PC-3 (cell line): Measurements from ENCODE around the gene DHCR24.

Source experiments
- CTCF ChIP-seq: fragments of 300-600 bp; sonication (generic); conservative IDR thresholded peaks from 2 replicates; pipeline ENCODE4 v1.5.1; 2017; ENCODE audit warnings: antibody characterized with exemption, low read depth, mild to moderate bottlenecking, low read length
- EZH2 ChIP-seq: fragments of 300-600 bp; sonication (generic); IDR thresholded peaks from one replicate; pipeline ENCODE4 v1.6.1; 2017; ENCODE audit warnings: antibody characterized with exemption, mild to moderate bottlenecking, low read length; ENCODE audit not compliant: unreplicated experiment
- EZH2phosphoT487 ChIP-seq: fragments of 300-600 bp; sonication (generic); IDR thresholded peaks from 2 replicates; pipeline ENCODE4 v1.6.1; 2018; ENCODE audit warnings: mild to moderate bottlenecking, antibody characterized with exemption, low read length, borderline replicate concordance

GRCh38 chr1:54879872-54880271 is 7.1 kb downstream of the DHCR24 start:
- TF ChIP-seq EZH2: no peak
- TF ChIP-seq CTCF: no peak
- no peak for TF ChIP-seq EZH2phosphoT487
